Glomerular endothelial cell (primary cell): ENCODE results near the gene PIP5KL1. TPM values are rescaled to one million over a fixed set of nuclear protein-coding genes. Genes with fewer than 3 reads are reported as not detected.
"Not testable (repeated sequence)": the region's sequence is repeated elsewhere in the genome, so short reads cannot be mapped to it uniquely, and the experiment has no call there.

ENCODE experiments used
- DNase-seq: peaks from one replicate; pipeline ENCODE4 v3.0.0-alpha.2; 2011; ENCODE audit warnings: low read depth, low spot score; ENCODE audit errors: extremely low read depth
- total RNA-seq: library from RNA; depleted of rRNA; stranded (reverse); fragments of >200 nt; gene quantifications from 2 replicates; pipeline ENCODE4 v1.2.3, GENCODE V29; 2015

PIP5KL1 gene
- total RNA-seq, 1 donor from 2014 or later: 3.0 TPM

DNA sequence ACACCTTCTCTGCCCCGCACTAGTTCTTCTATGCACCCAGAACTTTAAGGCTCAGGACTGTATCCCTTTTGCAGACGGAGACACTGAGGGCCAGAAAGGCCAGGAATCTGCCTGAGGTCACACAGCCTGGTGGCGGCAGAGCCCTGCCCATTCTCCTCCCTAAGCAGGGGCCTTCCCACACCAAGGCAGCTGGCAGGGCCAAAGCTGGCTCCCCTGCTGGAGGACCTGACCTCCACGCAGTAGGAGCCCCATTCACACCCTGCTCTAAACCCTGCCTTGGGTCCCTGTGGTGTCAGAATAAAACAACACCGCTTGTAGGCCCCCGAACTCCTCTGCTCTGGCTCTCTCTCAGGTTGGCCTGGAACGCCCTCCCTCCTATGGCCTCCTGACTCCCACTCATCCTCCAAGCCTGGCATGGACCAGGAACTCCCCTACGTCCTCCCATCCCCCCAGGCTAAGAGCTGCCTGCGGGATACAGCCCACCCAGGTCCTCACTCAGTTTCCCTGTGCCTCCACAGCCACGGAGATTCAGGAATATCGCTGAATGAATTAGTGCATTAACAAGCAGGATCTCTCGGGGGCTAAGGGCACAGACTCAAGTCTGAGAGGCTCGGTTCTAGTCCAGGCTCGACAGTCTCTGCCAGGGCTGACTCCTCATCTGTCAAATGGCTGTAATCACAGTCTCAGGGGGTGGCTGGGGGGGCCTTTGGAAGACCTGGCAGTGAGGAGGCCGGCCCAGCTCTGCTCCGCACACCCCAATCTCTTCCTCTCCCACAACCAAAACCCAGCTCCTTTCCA lies 34.0 kb downstream of the PIP5KL1 start:
- no peak for DNase-seq

DNA sequence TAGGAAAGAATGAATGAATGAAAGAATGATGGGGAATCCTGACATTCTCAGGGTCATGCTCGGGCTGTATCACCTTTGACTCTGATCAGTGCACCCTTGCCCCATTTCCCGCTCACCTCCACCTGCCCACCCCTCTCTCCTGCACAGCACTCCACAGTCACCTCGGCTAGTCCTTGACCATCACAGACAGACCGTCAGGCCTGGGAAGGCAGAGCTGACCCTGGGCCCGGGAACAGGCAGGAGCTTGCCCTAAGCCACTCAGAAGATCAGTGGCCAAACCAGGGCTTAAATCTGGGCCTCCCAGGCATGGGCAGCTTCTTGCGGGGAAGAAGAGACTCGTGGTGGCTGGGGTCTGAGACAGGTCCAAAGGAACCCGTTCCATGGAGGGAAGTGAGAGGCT lies 34.8 kb downstream of the PIP5KL1 start:
- DNase-seq: no peak

DNA sequence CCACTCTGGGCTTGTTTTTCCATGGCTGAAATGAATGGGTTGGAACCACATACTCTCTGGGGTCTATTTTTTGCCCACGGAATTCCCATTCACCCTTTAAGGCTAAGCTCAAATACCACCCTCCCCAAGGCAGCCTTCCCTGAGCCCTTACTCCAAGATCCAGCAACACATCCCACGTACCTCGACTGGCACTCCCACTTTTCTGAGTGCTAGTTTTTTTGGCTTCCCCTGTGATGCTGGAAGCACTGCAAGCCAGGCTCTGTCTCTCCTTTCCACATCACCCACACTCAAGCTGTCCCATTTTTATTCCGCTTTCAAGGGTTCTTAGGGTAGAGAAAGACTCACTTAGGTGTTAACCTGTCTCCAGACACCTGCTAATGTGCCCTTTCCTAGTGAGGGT lies 37.2 kb downstream of the PIP5KL1 start:
- no peak for DNase-seq

DNA sequence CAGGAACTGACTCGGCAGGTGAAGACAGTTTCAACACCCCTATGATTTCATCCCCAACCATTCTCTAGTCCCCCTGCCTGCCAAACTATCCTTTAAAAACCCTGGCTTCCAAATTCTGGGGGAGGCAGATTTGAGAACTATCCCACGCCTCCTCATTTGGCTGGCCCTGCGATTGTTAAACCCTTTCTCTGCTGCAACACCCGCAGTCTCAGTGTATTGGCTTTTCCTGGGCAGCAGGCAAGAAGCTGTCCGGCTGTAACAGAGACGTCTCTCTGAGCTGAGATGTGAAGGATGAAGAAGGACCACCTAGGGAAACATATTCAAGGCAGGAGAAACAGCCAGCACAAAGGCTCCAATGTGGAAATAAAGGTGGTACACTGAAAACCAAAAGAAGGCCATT lies 37.7 kb downstream of the PIP5KL1 start:
- DNase-seq: no peak

DNA sequence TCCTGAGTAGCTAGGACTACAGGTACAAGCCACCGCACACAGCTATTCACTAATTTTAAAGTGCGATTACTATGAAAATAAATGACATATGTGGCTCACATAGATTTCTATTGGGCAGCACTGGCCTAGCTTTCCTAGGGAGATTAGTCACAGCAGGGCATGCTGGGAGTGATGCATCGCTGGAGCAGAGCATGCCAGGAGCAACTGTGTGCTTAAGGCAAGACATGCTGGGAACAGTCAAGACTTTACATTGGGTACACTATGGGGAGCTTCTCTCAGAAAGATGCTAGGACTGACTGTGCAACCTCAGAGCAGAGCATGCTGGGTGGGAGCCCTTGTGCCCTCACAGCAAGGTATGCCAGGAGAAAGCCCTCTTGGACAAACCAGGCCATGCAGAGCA lies 40.5 kb downstream of the PIP5KL1 start:
- no peak for DNase-seq

DNA sequence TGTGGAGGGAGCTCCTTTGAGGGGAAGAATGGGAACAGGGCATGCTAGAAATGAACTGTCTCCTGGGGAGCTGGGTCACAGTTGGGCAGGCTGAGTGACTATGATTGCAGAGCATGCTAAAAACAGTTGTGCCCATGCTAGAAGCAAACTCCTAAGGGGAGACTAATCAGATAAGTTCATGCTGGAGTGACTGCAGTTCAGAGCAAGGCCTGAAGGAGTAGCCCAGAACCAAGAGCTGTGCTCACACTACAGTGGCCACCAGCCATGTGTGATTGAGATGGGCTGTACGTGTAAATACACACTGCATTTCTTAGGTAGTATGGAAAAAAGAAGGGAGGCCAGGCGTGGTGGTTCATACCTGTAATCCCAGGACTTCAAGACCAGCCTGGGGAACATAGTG lies 42.8 kb downstream of the PIP5KL1 start:
- DNase-seq: no peak

DNA sequence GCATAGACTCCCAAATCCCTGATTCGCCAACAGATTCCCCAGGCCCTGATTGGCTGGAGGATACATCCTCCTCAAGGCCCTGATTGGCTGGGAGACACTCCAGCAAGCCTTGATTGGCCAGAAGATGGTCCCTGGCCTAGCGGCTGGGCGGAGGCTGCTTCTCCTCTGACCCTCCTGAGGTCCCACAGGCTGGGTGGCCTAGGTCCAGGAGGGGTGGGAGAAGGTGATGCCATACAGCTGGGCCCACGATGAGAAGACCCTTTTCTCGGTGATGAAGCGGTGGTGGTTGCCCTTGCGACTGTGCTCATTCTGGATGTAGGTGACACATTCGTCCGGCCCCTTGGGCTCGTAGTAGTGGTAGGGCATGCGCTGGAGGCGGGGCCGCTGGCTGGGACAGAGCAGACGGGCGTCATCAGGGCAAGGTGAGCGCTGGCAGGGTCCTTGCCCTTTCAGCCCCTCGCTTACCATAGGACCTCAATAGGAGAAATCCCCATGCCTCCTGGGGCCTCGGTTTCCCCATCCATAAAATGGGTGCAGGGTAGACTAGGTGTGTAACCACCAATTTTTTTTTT lies 44.1 kb downstream of the PIP5KL1 start:
- DNase-seq: no peak

DNA sequence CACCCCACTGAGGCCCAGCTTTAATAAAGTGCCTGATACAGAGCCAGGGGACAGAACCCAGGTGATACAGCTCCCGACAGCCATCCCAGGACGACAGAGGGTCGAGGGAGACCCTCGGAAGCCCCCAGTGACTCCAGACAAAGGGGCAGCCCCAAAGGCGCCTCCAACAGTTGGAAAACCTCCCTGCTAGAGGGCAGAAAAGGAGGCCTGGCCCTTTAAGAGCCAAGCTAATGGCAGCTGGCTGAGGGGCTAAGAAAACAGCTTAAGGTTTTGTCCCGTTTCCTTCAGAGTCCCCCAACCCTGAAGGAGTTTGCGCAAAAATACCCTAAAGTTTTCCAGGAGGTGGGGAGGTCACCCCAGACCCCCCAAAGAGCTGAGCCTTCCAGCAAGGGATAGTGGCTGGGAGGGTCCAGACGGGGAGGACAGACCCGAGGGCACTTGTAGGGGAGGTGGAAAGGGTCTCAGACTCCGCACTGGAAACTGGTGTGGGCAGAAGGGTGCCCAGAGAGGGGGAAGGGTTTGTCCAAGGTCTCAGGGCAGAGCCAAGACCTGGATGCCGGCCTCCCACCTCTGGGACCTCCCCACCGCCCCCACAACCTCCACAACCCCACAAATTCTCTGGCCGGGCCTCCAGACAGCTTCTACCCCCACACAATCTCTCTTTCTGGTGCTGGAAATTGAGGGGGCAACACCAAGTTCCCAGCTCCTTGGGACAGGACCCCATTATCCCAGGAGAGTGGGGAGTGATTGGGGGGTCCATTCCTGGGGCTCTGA lies 44.9 kb downstream of the PIP5KL1 start:
- no peak for DNase-seq

DNA sequence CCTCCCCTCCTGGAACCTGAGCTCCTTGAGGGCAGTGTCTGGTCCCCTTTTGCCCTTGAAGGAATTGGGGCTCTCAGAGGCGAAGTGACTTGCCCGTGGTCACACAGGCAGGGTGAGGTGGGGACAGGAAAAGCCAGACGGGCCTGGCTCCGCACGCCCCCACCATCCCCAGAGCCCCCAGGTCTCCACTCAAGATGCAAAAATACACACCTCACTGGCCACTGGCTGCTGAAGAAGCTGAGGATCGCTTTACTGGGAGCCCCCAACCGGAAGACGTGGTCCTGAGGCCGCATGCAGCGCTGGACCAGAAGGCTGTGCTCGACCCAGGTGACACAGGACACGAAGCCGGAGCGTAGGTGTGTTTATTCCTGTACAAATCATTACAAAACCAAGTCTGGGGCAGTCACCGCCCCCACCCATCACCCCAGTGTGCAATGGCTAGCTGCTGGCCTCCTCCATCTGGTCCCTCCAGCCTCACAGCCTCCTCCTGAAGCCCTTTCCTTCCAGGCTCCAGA lies 45.5 kb downstream of the PIP5KL1 start:
- DNase-seq: no peak

DNA sequence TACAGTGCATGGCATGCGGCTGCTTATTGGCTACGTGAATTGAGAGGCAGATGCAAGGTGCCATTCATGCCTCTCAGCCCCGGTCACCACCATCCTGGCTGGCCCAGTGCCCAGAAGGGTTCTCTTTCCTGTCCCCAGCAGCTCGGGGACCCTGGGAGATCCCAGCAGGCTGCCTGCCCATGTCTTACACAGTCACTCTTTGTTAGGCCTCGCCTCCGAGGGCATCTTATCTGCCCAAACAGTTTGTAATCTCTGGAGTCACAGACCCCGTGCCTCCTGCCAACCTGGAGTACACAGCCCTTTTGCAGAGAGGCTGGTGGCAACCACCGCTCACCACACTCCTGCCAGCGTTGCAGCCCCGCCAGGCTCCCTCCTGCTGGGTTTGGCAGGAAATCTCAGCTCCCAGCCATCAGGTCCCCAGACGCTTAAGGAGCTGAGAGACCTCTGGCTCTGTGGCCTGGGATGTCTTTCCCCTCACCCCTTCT lies 46.1 kb downstream of the PIP5KL1 start:
- DNase-seq: no peak

DNA sequence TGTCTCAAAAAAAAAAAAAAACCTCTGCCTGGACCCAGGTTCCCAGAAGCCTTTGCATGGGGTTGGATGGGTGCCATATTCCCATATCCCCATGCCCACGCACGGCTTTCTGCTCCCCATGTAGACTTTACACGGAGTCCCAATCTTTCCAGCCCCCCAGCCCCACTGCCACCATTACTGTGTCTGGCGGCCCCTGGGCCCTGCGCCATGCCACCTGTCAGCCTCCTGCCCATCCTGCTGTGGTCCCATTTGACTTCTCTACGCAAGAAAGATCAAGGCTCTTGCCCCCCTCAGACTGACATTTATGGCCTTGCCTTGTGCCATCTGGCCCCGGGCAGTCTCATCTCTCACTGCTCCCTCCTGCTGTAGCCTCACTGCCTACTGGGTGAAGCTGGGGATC lies 46.6 kb downstream of the PIP5KL1 start:
- DNase-seq: no peak

DNA sequence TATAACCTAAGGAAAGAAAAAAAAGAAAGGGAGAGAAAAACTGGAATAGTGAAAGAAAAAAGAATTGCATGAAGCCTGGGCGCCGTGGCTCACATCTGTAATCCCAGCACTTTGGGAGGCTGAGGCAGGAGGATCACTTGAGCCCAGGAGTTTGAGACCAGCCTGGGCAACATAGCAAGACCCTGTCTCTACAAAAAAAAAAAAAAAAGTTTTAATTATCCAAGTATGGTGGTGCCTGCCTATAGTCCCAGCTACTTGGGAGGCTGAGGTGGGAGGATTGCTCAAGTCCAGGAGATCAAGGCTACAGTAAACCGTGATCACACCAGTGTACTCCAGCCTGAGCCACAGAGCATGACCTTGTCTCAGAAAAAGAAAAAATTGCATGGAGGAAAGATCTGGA lies 48.9 kb downstream of the PIP5KL1 start:
- DNase-seq: not testable (repeated sequence)

DNA sequence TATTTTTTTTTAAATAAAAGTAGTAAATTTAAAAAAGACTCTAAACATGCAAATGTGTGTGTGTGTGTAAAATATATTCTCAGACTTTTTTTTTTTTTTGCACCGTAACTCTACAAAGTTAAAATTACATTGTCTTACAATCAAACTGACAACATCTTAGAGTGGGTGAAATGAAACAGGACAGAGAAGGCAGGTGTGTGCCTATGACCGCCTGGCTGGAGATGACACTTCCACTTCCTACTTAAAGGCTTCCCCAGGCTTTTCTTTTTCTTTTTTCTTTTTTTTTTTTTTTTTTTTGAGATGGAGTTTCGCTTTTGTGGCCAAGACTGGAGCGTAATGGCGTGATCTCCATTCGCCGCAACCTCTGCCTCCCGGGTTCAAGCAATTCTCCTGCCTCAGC lies 50.4 kb downstream of the PIP5KL1 start:
- DNase-seq: no peak

DNA sequence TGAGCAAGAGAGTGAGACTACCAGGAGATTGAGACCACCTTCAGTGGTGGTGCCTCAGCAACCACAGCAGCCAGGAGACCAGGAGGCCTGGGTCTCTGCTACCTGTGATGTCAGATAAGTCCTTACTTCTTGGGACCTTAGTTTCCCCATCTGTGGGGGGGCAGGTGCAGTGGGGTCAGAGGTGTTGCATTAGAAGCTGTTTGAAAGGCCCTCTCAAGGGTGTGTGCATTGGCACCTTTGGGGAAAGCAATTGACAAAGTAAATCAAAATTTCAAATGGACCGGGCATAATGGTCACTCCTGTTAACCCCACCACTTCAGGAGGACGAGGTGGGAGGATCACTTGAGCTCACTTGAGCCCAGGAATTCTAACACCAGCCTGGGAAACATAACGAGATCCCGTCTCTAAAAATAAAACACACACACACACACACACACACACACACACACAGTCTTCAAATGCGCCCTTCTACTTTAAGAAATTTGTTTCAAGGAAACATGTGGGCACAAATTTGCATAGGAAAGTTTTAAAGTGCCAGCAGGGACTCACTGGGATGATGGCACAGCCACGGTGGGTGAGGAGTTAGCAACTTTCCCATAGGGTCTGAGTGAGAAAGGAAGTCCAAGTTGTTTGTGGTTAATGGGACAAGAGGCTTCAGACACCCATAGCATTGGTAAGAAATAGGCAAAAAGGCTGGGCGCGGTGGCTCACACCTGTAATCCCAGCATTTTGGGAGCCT lies 51.8 kb downstream of the PIP5KL1 start:
- DNase-seq: no peak

DNA sequence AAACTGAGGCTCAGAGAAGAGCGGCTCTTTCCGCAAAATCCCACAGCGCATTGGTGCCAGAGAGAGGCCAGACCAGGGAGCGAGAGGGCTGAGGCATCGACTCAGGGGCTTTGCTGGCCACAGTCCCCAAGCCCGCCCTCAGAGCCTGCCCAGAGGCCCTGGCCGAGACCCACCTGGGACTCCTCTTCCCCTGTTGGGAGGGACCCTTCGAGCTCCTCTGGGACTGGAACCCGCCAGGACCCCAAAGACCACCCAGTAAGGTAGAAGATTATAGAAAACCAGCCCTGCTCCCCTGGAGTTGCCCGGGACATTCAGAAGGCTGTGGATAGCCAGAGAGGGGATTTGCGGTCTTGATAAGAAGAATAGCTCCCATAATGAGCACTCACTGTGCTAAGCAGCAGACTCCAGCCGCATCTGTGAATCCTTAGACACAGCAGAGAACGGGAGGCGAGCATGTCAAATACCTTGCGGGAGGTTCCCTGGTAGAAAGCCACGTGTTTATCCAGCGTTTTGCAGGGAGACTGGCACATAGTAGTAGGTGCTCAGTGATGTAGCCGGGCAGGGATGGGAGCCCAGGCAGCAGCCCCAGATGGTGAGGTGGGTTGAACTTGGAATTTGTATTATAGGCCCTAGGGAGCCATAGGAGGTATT lies 52.5 kb downstream of the PIP5KL1 start:
- DNase-seq: no peak

DNA sequence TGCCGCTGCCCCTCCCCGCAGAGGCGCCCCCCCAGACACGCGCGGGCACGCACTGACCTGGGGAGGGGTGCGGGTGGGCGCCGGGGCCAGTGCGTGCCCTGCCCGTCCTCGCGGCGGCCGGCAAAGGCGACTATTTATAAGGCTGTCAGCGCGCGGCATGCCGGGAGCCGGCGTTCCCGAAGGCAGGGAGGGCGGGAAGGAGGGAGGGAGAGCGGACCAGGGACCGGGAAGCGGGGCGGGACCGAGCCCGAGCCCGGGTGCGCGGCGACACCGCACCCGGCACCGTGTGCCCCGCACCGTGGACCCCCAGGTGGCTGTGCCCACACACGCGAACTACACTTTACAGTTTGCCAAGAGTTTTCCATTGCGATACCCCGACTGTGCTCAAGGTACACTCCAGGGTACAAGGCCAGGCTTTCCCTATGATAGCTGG lies 53.0 kb downstream of the PIP5KL1 start, which contains the start of gene AK1:
TSS of gene AK1 (minus strand) at position 110 of the 433 bp plus-strand sequence. CDS start 3,058 bp downstream, outside the sequence.
- DNase-seq: no peak

DNA sequence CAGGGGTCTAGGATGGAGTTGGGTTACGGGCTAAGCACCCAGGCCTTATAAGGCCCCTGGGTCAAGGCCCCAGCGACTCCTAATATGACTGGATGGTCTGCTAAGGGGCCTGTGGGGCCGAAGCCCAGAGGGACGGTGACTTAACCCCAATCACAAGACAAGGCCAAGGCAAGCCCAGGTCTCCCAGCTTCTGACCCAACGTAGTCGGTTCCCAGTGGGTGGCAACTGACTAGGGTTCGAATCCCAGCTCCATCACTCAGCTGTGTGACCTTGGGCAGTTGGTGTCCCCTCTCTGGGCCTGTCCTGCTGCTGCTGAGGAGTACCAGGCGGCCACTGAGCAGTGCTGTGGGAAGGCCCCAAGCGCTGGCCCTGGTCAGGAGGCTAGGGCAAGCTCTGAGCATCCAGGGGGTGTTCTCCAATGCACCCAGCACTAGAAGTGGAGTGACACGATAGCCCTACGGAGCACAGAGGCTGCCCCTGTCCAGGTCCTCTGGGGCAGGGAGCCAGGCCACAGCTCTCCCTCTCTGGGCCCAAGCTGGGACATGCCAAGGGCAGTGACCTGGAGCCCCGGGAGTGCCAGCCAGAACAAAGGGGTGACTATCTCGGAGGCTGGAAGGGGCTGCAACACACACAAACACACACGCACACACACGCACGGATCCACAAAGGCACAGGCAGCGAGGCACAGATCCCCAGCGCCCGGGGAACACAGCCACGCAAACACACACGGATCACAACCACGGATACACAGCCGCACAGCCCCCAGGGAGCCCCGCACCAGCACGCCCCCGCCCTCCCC lies 53.6 kb downstream of the PIP5KL1 start:
- no peak for DNase-seq

DNA sequence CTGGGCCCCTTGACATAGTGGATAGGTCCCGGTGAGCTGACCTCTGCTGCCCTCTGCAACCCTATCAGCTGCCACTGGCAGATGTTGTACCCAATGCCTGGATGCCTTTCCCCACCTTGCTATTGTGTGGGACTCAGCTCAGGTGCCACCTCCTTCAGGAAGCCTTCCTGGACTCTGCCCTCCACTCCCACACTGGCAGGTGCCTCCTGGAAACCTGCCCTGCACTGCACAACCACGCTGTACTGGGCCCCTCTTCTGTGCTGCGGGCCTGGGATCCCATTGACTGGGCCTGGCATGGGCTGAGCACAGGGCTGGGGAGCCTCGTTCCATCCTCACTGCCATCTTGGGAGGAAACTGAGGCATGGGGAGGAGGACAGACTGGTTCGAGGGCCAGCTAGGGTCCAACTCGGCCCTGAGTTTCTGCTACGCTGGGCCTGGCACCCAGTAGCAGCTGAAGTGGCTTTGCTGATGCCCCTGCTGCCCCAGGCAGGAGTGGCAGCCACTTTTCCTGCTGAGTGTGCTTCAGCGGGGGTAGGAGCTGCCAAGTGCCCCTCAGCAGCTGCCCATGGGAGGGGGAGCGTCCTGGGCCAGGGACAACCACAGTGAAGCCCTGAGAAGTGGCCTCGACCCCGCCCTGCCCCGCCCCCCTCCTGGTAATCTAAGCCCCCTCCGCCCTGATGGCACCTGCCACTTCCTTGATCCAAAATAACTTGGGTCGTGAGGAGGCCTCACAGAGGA lies 54.4 kb downstream of the PIP5KL1 start:
- DNase-seq: no peak
